Astrocyte of the spinal cord (primary cell): ENCODE measurements around the gene MRPL21.
A peak's percentile ranks its signal among the peaks of the same experiment; 100 is the strongest.

Experiments
- DNase-seq: peaks from one replicate; pipeline ENCODE4 v3.0.0; 2011; ENCODE audit warnings: low read depth, low spot score
- H3K4me3 ChIP-seq: 2 replicates; pipeline ENCODE4 v1.5.1; 2011; ENCODE audit warnings: low read depth, mild to moderate bottlenecking, low read length, moderate library complexity
- CTCF ChIP-seq: IDR thresholded peaks from 2 replicates; pipeline ENCODE4 v1.5.1; 2012; ENCODE audit warnings: low read depth, mild to moderate bottlenecking, low read length, inconsistent platforms
- in situ Hi-C: cut with HindIII; loops from 2 replicates; pipeline ENCODE4 v1.10.0; 2017; ENCODE audit warnings: low sequenced_read_pairs

The MRPL21 gene

GRCh38 chr11:68905421-68906360, 2.1 kb upstream of the MRPL21 start:
- in situ Hi-C loops, result no loop called here
- DNase-seq, result no peak
- H3K4me3 ChIP-seq, result no peak overlapping the region
- TF ChIP-seq CTCF, result no peak

- peak; percentile 33 for DNase-seq
- in situ Hi-C loops, result no loop called here
- no peak for TF ChIP-seq CTCF
- H3K4me3 ChIP-seq, result peak overlapping the region; percentile 96
Measured at GRCh38 chr11:68904248-68904847, 716 bp upstream of the MRPL21 start.

GRCh38 chr11:68900835-68901381, 2.7 kb downstream of the MRPL21 start:
- no peak overlapping the region for H3K4me3 ChIP-seq
- in situ Hi-C loops, result no loop called here
- DNase-seq, result no peak
- no peak for TF ChIP-seq CTCF

- in situ Hi-C loops, result no loop called here
- no peak for TF ChIP-seq CTCF
Measured at GRCh38 chr11:68897441-68897840, 6.2 kb downstream of the MRPL21 start.

GRCh38 chr11:68896171-68896959, 7.3 kb downstream of the MRPL21 start:
- in situ Hi-C loops, result no loop called here
- H3K4me3 ChIP-seq, result no peak overlapping the region
- no peak for TF ChIP-seq CTCF
- DNase-seq, result no peak

More at GRCh38 chr11:68897441-68897840, 6.2 kb downstream of the MRPL21 start:
- no peak for DNase-seq
- H3K4me3 ChIP-seq, result no peak overlapping the region

- no peak for DNase-seq
- H3K4me3 ChIP-seq, result no peak overlapping the region
- in situ Hi-C loops, result no loop called here
- TF ChIP-seq CTCF, result no peak
Measured at GRCh38 chr11:68893282-68893681, 10.3 kb downstream of the MRPL21 start.
